SK-N-SH treated with all-trans-retinoic acid at 6 μM for 48 hours (cell line): Measurements from ENCODE around the gene BNIP2.

Experiments used
- ATAC-seq: fragments of 200-7000 bp; cut with Tn5 transposase; 3 replicates; pipeline ENCODE4 v1.9.1; 2020; ENCODE audit warnings: mild to moderate bottlenecking, moderate library complexity
- ESRRG ChIP-seq: fragments of 250-450 bp; sonication (Bioruptor Pico); IDR thresholded peaks from 2 replicates; pipeline ENCODE4 v1.6.1; 2021; ENCODE audit warnings: mild to moderate bottlenecking
- GLIS3 ChIP-seq: fragments of 250-450 bp; sonication (Bioruptor Pico); IDR thresholded peaks from 2 replicates; pipeline ENCODE4 v1.5.0; 2020; ENCODE audit warnings: mild to moderate bottlenecking, moderate library complexity
- PPARA ChIP-seq: fragments of 250-450 bp; sonication (Bioruptor Pico); IDR thresholded peaks from 2 replicates; pipeline ENCODE4 v1.5.0; 2020; ENCODE audit warnings: mild to moderate bottlenecking, borderline replicate concordance
- TOX ChIP-seq: fragments of 250-450 bp; sonication (Bioruptor Pico); IDR thresholded peaks from 2 replicates; pipeline ENCODE4 v1.8.0; 2021; ENCODE audit warnings: mild to moderate bottlenecking, moderate library complexity, borderline replicate concordance
- TF ChIP-seq, protein P1 (sequence below): fragments of 250-450 bp; sonication (Bioruptor Pico); IDR thresholded peaks from 2 replicates; pipeline ENCODE4 v1.8.0; 2020; ENCODE audit warnings: mild to moderate bottlenecking, moderate library complexity, borderline replicate concordance
- TF ChIP-seq, protein P2 (sequence below): fragments of 250-450 bp; sonication (Bioruptor Pico); IDR thresholded peaks from 2 replicates; pipeline ENCODE4 v1.5.1; 2021; ENCODE audit warnings: mild to moderate bottlenecking, moderate library complexity

BNIP2 gene

GRCh38 chr15:59611276-59612260 lies 77.6 kb downstream of the BNIP2 start, which contains the start of gene GCNT3 (continued):
- TF ChIP-seq, protein P1, sequence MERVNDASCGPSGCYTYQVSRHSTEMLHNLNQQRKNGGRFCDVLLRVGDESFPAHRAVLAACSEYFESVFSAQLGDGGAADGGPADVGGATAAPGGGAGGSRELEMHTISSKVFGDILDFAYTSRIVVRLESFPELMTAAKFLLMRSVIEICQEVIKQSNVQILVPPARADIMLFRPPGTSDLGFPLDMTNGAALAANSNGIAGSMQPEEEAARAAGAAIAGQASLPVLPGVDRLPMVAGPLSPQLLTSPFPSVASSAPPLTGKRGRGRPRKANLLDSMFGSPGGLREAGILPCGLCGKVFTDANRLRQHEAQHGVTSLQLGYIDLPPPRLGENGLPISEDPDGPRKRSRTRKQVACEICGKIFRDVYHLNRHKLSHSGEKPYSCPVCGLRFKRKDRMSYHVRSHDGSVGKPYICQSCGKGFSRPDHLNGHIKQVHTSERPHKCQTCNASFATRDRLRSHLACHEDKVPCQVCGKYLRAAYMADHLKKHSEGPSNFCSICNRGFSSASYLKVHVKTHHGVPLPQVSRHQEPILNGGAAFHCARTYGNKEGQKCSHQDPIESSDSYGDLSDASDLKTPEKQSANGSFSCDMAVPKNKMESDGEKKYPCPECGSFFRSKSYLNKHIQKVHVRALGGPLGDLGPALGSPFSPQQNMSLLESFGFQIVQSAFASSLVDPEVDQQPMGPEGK (CRISPR knock-in tag): no peak

- TF ChIP-seq GLIS3 (no peak), PPARA (CRISPR knock-in tag) (no peak), ESRRG (CRISPR knock-in tag) (no peak), TOX (CRISPR knock-in tag) (no peak)
- TF ChIP-seq, protein P2, sequence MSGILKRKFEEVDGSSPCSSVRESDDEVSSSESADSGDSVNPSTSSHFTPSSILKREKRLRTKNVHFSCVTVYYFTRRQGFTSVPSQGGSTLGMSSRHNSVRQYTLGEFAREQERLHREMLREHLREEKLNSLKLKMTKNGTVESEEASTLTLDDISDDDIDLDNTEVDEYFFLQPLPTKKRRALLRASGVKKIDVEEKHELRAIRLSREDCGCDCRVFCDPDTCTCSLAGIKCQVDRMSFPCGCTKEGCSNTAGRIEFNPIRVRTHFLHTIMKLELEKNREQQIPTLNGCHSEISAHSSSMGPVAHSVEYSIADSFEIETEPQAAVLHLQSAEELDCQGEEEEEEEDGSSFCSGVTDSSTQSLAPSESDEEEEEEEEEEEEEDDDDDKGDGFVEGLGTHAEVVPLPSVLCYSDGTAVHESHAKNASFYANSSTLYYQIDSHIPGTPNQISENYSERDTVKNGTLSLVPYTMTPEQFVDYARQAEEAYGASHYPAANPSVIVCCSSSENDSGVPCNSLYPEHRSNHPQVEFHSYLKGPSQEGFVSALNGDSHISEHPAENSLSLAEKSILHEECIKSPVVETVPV: no peak
- ATAC-seq: no peak
Measured at GRCh38 chr15:59609730-59610712, 79.1 kb downstream of the BNIP2 start.
